Endometrial microvascular endothelial cells (primary cell): ENCODE measurements around the gene TTF2. TPM values are rescaled to one million over a fixed set of nuclear protein-coding genes. Genes with fewer than 3 reads are reported as not detected.

Source experiments
- in situ Hi-C: cut with HindIII; loops from 2 replicates; pipeline ENCODE4 v1.10.0; 2017; ENCODE audit warnings: low sequenced_read_pairs, low pct_unique_long_range_greater_than_20kb; ENCODE audit errors: inconsistent ontology term
- total RNA-seq: library from RNA; depleted of rRNA; stranded (reverse); fragments of >200 nt; gene quantifications from one replicate; pipeline ENCODE4 v1.2.3, GENCODE V29; 2015; ENCODE audit errors: inconsistent ontology term

Gene TTF2
- 26.9 TPM for total RNA-seq

DNA sequence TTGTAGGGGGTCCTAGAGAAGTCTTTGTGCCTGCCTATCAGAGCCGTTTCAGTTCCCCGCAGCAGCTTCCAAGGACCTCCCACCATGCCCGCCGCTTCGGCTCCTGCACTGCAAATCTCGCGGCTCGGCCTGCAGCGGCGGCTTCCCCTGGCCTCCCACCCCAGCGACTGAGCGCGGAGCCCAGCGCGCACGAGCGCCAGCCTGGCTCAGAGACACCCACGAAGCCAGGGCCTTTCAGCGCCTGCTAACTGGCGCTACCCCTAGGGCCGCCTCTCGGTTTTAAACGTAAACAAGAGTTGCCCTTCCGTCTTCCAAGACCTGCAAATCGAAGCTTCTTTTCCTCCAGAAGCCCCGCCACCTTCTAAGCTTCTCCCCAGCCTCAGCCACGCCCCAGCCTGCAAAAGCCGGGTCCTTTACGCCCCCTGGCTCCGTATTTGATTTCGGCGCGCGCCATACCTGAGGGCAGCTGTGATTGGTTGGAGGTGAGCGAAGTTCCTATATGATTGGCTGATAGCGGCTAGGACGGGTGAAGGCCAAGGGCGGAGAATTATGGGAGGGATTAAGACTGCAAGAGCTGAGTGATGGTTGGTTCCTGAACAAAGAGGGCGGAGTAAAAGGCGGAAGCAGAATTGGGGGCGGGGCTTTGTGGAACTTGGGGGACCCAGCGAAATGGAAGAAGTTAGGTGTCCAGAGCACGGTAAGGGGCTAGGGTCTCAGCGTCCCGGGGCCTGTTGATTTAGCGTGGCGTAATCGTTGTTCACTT, at the start of gene TTF2:
TTF2 (plus strand) TSS at position 649 of the 763 bp plus-strand sequence; CDS start at position 670, 21 bp downstream.
- in situ Hi-C loops: loop anchor here (25.0 kb wide), 2 partner anchors 173 to 323 kb away; no protein-coding TSS in a partner anchor

DNA sequence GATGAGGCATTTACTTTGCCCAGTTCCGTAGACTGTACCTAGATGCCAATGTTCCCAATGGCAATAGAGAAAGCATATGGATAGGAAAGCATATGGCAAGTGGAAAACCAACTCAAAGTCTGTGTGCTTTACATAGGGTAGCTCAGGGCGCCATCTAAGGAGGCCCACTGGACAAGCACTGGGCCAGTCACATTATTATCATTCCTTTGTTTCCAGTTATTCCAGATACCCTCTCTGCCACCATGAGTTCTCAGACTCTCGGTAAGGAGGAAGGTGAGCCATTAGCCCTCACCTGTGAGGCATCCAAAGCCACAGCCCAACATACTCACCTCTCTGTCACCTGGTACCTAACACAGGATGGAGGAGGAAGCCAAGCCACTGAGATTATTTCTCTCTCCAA, 48.8 kb upstream of the TTF2 start:
- in situ Hi-C loops: no loop called here

DNA sequence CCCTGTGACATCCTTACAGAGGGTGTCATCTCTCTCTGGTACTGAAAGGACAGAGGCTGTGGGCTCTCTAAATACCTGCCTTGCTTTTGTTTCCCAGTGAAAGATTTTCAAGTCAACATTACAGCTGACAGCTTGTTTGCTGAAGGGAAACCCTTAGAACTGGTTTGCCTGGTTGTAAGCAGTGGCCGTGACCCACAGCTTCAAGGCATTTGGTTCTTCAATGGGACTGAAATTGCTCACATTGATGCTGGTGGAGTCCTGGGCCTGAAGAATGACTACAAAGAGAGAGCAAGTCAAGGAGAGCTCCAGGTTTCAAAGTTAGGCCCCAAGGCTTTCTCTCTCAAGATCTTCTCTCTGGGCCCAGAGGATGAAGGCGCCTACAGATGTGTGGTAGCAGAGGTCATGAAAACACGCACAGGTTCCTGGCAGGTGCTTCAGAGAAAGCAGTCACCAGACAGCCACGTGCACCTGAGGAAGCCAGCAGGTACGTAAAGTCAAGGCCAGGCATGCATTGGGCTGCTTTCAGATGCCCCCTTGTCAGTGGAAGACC, 46.7 kb upstream of the TTF2 start:
- in situ Hi-C loops: no loop called here

DNA sequence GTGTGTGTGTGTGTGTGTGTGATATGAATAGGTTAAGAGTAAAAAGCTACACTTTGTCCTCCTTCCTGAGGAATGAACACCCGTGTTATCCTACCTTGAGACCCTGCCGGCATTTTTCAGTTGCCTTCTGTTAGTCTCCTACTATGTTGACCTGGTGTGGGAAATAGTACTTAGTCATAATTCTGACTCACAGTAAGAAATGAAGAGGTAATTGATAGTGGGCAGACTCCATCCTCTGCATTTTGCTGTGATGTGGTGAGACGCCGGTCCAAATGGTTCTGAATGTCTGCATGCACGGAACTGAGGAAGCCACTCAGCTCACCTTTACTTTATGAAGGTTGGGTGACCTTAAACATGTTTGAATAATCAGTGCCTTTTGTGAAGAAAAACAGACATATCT, 45.9 kb upstream of the TTF2 start:
- in situ Hi-C loops: no loop called here

DNA sequence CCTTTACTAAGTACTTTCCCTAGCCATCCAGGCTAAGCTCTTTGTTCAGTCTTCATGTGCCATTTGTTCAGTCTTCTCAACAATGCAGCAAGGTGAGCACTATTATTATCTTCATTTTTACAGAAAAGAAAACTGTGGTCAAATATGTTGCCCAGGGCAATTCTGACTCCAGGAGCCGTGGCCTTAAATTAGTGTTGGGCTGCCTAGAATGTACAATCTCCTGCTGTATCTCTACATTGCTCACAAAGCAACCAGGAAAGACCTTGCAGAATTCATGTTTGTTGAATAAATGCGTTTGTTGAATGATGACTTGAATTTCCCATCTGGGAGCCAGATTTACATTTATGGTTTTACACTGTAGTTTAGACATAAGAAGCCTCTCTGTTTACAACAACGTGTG, 44.4 kb upstream of the TTF2 start:
- in situ Hi-C loops: no loop called here

DNA sequence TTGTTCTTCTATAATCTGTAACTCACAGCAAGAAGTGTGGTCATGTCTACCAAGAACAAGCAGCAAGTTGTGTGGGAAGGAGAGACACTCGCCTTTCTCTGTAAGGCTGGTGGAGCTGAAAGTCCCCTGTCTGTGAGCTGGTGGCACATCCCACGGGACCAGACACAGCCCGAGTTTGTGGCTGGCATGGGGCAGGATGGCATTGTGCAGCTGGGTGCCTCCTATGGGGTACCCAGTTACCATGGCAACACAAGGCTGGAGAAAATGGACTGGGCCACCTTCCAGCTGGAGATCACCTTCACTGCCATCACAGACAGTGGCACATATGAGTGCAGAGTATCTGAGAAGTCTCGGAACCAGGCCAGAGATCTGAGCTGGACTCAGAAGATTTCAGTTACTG, 43.1 kb upstream of the TTF2 start:
- in situ Hi-C loops: no loop called here

DNA sequence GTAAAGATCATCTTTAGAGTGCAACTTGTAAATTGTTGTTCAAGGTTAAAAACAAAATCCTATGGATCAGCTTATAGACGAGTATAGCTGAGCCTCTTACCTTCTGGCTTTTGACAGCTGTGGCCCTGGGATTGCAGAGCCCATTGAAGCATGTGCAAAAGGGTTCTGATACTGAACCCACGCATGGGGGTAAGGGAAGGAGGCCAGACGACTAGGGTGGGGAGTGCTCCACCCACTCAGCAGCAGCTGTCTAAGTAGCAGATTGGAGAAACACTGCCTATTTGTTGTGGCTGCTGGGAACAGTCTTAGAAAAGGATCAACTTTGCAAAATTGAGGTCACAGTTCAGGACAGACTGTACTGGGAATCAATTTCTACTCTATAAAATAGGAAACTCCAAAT, 42.5 kb upstream of the TTF2 start:
- in situ Hi-C loops: no loop called here

DNA sequence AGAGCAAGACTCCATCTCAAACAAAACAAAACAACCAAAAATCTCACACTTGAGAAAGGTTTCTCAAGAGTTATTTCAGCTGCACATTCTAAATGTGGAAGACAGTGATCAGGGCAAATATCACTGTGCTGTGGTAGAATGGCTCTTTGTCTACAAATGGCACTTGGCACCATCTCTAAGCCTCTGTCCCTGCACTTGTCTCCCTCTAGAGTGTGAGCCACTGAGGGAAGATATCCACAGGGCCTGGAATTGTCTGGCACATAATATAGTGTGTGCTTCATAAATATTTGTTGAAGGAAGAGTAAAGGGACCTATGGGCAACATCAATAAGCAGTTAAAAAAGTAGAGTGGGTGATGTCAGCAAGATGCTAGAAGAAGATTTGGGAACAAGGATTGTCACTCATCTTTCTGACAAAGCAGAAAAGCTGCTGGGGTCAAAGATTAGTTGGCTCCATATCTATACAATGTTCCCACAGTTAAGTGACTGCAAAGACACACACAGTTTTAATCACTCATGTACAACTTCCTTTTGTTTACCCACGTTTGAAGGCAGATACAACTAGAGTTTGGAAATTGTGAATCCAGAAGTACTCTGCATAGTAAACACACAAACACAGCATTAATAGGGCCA, 39.5 kb upstream of the TTF2 start:
- in situ Hi-C loops: no loop called here

DNA sequence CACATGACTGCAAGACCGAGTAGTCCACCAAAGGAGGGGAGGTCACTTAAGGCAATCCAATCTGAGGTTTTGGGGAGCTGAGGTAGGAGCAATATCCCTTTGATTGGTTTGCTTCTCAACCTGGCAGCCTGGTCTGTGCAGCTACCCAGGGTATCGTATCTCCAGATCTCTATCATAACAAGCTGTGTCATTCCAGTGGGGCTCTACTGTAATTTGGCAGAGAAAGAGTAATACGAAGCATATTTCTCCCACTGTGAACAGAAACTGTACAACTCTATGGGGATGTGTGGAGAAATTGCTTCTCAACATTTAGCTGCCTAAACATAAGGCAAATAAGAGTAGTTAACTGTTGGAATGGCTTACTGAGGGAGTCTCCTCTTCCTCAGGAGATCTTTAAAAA, 38.0 kb upstream of the TTF2 start:
- in situ Hi-C loops: no loop called here

DNA sequence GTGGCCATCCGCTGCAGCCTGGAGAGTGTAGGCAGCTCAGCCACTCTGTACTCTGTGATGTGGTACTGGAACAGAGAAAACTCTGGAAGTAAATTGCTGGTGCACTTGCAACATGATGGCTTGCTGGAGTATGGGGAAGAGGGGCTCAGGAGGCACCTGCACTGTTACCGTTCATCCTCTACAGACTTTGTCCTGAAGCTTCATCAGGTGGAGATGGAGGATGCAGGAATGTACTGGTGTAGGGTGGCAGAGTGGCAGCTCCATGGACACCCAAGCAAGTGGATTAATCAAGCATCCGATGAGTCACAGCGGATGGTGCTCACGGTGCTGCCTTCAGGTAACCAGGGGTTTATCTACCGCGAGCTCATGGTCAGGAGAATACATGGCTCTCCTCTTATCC, 34.6 kb upstream of the TTF2 start:
- in situ Hi-C loops: no loop called here

DNA sequence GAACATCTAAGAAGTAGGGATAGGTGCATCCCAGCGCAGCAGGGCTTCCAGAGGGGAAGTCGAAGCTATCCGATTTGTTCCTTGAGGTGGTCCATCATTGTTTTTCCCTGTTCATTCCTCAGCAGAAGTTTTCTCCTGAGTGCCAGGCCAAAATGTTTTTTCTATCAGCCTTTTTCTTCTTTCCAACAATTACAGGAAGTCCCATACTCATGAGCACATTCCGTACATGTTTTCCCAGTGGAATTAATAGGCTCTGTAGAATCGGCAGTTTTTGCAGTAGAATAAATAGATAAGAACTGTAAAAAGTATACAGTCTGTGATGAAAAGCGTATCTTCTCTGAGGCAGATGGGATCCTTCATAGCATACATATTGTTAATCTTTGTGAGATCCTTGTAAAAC, 33.8 kb upstream of the TTF2 start:
- in situ Hi-C loops: no loop called here

DNA sequence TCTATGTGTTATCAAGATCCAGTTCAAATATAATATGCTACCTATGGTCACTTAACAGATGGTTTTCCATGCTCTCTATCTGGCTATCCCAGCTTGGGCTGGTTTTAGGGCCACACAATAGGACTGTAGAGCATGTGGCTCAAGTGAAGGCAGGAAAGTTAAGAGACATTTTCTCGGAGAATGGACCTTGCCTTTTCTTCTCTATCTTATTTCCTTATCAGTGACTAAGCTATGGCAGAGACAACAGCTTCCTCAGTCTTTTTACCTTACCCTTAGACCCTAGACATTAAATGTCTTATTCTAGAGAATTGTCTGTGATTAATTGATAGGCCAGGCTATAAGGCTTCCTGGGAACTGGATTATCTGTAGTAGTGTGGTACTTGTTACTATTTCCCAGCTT, 30.4 kb upstream of the TTF2 start:
- in situ Hi-C loops: no loop called here

DNA sequence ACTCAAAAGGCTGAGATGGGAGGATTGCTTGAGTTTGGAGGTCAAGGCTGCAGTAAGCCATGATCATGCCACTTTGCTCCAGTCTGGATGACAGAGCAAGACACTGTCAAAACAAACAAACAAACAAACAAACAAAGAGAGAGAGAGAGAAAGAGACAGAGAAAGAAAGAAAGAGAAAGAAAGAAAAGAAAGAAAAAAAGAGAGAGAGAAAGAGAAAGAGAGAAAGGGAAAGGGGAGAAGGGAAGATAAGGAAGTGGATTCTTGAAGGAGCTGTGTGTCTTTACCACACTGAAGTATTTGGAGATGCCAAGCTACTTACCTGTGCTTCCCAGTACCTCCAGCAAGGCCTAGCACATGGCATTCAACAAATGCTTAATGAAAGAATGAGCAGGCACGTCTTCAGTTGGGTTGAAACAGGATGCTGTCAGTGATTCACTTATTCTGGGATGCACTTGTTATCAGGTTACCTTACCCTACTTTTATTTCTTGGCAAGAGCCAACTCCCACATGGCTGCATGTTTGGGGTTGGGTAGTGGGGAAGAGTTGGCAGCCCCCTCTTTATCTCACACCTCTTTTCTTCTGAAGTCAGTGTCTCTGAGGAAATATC, 29.8 kb upstream of the TTF2 start:
- in situ Hi-C loops: no loop called here

DNA sequence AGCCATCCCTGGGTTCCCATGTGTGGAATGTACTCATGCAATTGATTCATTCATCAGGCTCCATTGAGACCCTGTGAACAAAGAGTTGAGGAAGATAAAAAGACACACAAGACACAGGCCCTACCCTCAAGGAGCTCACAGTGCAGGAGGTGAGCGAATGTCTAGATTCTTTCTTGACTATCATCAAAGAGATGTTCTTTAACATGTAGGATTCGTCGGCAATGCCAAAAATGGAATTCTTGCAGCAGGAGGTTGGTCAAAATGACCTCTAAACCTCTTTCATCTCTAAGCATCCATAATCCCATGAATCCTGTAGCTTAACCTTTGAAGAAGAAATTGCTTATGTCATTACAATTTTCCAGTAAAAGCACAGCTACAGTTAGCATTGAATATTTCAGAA, 27.9 kb upstream of the TTF2 start:
- in situ Hi-C loops: no loop called here

DNA sequence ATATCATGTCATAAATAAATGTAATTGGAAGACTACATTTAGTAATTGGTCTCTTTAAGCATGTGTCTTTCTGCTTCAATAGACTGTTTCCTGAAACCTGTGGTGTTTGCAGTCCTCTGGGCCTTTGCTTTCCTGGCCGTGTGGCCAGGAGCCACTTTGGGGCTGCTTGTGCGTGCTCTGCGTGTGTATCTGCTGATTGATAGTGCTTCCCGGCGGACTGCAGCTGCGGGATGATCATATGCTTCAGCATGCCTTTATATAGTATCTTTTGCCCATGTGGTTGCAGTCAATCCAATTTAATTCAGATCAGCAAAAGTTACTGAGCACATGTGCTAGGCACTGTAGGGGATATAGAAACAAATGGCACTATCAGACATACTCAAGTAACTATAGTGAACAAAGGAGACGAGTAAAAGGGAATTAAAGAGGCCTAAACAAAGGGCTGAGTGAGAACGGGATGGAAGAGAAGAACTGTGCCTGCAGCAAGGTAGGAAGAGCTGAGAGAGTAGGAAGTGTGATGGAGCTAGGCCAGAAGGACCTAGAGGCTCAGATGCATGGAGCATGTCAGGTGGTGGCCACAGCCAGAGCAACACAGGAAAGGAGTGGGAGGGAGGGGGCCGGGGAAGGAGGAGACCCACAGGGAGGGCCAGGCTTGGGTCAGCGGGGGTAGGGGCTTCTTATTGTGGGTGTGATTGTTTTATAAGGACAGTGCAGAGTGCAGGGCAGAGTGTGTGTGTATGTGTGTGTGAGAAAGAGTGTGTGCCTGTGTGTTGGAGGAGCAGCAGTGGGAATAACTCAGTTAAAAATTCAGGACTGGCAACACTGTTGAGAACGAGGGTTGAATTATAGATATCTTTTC, 27.2 kb upstream of the TTF2 start:
- in situ Hi-C loops: no loop called here

DNA sequence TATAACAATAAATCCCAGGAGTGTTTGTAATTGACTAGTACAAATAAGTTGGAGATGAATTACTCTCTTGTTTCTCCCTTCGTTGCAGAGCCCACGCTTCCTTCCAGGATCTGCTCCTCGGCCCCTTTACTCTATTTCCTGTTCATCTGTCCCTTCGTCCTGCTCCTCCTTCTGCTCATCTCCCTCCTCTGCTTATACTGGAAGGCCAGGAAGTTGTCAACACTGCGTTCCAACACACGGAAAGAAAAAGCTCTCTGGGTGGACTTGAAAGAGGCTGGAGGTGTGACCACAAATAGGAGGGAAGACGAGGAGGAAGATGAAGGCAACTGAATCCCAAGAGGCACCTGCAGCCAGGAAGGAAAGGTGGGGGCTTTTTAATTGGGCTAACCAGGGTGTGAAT, 26.4 kb upstream of the TTF2 start:
- in situ Hi-C loops: no loop called here

DNA sequence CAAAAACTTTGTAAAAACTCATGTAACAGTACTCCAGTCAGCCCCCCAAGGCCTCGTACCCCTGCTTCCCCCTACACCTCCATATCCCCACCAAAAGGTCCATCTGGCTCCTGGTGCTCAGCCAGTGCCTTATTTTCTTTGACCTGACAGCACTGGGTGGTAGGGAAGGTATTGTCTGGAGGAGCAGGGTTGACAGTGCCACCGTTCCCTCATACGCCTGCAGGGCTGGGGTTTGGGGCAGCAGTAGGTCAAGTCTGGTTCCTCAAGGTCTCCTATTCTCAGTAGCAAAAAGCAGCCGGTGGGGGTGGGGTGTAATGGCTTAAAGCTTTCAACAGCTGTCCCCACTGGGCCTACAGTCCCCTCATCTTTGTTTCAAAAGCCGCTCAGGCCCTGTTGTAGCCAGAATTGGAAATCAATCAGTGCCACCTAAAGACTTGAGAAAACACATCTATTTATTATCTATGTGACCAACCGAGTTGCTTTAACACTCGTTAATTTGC, 25.3 kb upstream of the TTF2 start:
- in situ Hi-C loops: no loop called here

DNA sequence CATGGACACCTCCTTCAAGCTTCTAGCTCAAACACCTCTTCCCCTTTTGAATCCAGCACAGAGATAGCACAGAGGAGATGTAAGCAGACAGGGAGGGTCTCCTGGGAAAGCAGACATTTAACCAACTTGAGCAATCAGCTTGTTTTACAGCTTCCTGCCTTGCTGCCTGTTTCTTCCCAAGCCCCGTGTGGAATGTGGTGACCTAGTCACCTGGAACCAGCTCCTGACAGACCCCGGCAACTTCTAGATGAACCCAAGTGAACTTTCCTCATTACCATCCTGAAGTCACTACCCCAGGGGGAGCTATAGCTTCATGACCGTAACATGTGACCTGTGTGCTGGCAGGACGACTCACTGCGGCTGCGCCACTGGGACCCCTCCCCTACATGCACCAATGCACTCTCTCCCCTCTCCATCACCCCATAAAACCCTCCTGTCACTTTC, 24.1 kb upstream of the TTF2 start:
- in situ Hi-C loops: no loop called here

DNA sequence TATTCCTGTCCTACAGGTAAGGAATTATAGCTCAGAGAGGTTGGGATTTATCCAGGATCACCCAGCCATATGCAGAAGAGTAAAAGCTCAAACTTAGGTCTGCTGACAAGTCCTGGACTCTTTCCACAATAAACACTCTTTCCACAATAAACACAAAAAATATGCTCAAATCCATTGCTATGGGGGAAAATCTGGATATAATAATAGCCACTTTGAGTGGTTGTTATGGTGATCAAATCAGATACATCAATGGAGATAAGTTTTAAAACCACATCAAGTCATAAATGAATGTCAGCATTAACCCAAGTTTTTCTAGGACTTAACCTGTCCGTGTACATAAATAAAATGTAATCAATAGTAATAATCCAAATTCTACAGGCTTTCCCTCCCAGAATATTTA, 22.3 kb upstream of the TTF2 start:
- in situ Hi-C loops: no loop called here
